DOHH2 (cell line): ENCODE results near the gene KIF1A.

Experiments
- CTCF ChIP-seq: fragments of 200-600 bp; sonication (generic); IDR thresholded peaks from one replicate; pipeline ENCODE4 v1.5.1; 2014; ENCODE audit warnings: antibody characterized with exemption, mild to moderate bottlenecking, low read depth, low read length; ENCODE audit not compliant: poor library complexity, severe bottlenecking
- EZH2phosphoT487 ChIP-seq: fragments of 200-600 bp; sonication (generic); IDR thresholded peaks from 2 replicates; pipeline ENCODE4 v1.6.1; 2017; ENCODE audit warnings: borderline replicate concordance, mild to moderate bottlenecking, antibody characterized with exemption, low read length, moderate library complexity, mixed read lengths

DNA sequence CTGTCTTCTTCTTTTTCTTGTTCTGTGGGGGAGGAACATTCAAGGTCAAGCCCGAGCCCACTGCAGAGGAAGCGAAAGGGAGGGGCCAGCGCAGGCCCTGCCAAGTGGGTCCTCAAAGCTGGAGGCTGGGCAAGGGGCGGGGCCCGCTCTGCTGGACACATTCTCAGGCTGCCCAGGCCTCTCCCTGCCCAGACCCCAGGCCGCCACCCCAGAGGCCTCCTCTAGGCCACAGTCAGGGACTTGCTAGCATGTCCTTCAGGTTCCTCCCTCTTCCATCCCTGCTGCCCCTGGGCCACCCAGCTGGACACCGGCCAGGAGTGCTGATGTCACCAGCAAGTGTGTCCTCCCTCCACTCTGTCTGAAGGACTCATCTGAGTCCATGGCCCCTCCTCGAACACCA, 44.1 kb downstream of the KIF1A start:
- no peak for TF ChIP-seq CTCF
- TF ChIP-seq EZH2phosphoT487 = no peak
